ENCODE data around the gene PCDHGA7.
"Not testable (repeated sequence)": the region's sequence is repeated elsewhere in the genome, so short reads cannot be mapped to it uniquely, and the experiment has no call there.

The PCDHGA7 gene

DNA sequence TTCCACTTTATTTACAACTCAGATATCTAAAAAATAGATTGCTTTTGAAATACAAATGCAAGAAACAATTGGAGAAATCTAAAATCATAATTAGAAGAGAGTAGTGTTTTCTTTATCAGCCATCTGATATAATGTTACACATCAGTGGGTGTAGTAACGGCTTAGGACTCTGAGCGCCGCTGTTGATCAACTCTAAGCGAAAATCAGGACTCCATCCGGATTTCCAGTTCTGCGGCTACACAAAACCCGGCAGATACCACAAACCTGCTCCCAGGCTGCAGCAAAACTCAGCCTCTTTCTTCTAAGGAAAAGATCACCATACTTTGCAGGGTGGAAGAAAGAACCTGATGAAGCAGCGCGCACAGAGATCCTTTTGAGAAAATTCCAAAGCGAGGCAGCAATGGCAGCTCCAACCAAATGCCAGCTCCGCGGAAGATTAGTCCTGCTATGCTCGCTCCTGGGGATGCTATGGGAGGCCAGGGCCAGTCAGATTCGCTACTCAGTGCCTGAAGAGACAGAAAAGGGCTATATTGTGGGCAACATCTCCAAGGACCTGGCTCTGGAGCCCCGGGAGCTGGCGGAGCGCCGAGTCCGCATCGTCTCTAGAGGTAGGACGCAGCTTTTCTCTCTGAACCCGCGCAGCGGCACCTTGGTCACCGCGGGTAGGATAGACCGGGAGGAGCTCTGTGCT is 20.2 kb downstream of the PCDHGA7 start, which contains the start of gene PCDHGA9:
Gene PCDHGA9 (plus strand): TSS at position 226 of the 691 bp plus-strand sequence. CDS start 175 bp downstream, at position 401.
- no peak for DNase-seq

- DNase-seq = no peak
These were observed 20.8 kb downstream of the PCDHGA7 start for GRCh38 chr5:141403387-141403786.

GRCh38 chr5:141407790-141408505 is 25.4 kb downstream of the PCDHGA7 start, which contains the start of gene PCDHGB6:
PCDHGB6 (plus strand) TSS chr5:141408021; CDS start chr5:141408203, 182 bp downstream.
- peak; percentile 31 for DNase-seq

- no peak for DNase-seq
These were observed 27.2 kb downstream of the PCDHGA7 start for GRCh38 chr5:141409598-141410306.

- DNase-seq = no peak
These were observed 29.0 kb downstream of the PCDHGA7 start for GRCh38 chr5:141411575-141411974.

GRCh38 chr5:141412854-141413539 is 30.5 kb downstream of the PCDHGA7 start, which contains the start of gene PCDHGA10:
PCDHGA10 (plus strand) TSS chr5:141412987; CDS start chr5:141413176, 189 bp downstream.
- peak; percentile 66 for DNase-seq

DNA sequence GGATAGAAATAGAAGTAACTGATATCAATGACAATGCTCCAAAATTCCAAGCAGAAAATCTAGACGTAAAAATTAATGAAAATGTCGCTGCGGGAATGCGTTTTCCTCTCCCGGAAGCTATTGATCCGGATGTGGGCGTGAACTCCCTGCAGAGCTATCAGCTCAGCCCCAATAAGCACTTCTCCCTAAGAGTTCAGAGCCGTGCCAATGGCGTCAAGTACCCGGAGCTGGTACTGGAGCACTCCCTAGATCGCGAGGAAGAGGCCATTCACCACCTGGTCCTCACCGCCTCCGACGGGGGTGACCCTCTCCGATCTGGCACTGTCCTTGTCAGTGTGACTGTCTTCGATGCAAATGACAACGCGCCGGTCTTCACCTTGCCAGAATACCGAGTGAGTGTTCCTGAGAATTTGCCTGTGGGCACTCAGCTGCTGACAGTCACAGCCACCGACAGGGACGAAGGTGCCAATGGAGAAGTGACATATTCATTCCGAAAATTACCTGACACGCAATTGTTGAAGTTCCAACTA is 31.1 kb downstream of the PCDHGA7 start:
- DNase-seq = no peak

DNA sequence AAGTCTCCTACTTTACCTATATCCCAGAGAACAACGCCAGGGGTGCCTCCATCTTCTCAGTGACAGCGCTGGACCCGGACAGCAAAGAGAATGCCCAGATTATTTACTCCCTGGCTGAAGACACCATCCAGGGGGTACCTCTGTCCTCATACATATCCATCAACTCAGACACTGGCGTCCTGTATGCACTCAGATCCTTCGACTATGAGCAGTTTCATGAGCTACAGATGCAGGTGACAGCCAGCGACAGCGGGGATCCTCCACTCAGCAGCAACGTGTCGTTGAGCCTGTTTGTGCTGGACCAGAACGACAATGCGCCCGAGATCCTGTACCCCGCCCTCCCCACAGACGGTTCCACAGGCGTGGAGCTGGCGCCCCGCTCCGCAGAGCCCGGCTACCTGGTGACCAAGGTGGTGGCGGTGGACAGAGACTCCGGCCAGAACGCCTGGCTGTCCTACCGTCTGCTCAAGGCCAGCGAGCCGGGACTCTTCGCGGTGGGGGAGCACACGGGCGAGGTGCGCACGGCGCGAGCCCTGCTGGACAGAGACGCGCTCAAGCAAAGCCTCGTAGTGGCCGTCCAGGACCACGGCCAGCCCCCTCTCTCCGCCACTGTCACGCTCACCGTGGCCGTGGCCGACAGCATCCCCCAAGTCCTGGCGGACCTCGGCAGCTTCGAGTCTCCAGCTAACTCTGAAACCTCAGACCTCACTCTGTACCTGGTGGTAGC is 32.2 kb downstream of the PCDHGA7 start:
- DNase-seq = not testable (repeated sequence)

DNA sequence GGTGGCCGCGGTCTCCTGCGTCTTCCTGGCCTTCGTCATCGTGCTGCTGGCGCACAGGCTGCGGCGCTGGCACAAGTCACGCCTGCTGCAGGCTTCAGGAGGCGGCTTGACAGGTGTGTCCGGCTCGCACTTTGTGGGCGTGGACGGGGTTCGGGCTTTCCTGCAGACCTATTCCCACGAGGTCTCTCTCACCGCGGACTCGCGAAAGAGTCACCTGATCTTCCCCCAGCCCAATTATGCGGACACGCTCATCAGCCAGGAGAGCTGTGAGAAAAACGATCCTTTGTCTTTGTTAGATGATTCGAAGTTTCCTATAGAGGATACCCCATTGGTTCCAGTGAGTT is 32.7 kb downstream of the PCDHGA7 start:
- DNase-seq = not testable (repeated sequence)

- peak; percentile 49 for DNase-seq
These were observed 35.1 kb downstream of the PCDHGA7 start, which contains the start of gene PCDHGB7 for GRCh38 chr5:141417494-141418172. PCDHGB7 (plus strand) TSS chr5:141417677; CDS start chr5:141417860, 183 bp downstream.

DNA sequence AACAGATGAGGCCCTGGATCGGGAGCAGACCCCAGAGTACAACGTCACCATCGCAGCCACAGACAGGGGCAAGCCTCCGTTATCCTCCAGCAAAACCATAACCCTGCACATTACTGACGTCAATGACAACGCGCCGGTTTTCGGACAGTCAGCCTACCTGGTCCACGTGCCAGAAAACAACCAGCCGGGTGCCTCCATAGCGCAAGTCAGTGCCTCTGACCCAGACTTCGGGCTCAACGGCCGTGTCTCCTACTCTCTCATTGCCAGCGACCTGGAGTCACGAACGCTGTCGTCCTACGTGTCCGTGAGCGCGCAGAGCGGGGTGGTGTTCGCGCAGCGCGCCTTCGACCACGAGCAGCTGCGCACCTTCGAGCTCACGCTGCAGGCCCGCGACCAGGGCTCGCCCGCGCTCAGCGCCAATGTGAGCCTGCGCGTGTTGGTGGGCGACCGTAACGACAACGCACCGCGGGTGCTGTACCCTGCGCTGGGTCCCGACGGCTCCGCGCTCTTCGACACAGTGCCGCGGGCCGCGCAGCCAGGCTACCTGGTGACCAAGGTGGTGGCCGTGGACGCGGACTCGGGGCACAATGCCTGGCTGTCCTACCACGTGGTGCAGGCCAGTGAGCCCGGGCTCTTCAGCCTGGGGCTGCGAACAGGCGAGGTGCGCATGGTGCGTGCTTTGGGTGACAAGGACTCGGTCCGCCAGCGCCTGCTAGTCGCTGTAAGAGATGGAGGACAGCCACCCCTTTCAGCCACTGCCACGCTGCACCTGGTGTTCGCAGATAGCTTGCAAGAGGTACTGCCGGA is 36.7 kb downstream of the PCDHGA7 start:
- no peak for DNase-seq

DNA sequence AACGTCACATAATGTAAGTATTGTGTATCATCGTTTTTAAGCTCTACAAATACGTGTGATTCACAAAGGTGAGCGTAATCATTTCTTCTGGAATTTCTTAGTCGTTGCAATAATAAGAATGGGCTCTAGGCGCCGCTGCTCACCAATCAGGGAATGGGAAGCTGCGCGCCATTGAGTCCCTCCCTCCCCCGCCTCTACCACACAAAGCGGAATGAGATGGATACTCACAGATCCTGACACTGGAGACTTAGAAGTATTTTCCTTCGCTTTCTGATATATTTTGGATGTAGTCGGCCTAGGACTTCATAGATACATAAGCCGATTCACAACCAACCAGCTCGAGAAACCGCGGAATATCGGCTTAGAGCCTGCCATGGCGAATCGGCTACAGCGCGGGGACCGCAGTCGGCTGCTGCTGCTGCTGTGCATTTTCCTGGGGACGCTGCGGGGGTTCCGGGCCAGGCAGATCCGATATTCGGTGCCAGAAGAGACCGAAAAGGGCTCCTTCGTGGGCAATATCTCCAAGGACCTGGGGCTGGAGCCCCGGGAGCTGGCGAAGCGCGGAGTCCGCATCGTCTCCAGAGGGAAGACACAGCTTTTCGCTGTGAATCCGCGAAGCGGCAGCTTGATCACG is 38.4 kb downstream of the PCDHGA7 start, which contains the start of gene PCDHGA11:
Gene PCDHGA11 (plus strand): TSS at position 197 of the 634 bp plus-strand sequence. CDS start 177 bp downstream, at position 374.
- DNase-seq = peak; percentile 44

DNA sequence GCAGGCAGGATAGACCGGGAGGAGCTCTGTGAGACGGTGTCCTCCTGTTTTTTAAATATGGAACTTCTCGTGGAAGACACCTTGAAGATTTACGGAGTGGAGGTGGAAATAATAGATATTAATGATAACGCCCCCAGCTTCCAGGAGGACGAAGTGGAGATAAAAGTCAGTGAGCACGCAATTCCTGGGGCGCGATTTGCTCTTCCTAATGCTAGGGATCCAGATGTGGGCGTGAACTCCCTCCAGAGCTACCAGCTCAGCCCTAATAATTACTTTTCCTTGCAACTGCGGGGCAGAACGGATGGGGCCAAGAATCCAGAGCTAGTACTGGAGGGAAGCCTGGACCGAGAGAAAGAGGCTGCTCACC is 38.9 kb downstream of the PCDHGA7 start:
- no peak for DNase-seq

- DNase-seq = no peak
These were observed 40.3 kb downstream of the PCDHGA7 start for GRCh38 chr5:141422742-141423291.

DNA sequence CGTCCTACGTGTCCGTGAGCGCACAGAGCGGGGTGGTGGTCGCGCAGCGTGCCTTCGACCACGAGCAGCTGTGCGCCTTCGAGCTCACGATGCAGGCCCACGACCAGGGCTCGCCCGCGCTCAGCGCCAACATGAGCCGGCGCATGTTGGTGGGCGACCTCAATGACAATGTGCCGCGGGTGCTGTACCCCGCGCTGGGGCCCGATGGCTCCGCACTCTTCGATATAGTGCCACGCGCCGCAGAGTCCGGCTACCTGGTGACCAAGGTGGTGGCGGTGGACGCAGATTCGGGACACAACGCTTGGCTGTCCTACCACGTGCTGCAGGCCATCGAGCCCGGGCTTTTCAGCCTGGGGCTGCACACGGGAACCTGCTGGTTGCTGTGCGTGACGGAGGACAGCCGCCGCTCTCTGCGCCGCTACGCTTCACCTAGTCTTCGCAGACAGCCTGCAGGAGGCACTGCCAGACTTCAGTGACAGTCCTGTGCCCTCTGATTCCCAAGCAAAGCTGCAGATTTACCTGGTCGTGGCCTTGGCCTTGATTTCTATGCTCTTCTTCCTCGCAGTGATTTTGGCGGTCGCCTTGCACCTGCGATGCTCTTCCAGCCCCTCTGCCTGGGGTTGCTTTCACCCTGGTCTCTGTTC is 45.4 kb downstream of the PCDHGA7 start:
- DNase-seq = no peak

DNA sequence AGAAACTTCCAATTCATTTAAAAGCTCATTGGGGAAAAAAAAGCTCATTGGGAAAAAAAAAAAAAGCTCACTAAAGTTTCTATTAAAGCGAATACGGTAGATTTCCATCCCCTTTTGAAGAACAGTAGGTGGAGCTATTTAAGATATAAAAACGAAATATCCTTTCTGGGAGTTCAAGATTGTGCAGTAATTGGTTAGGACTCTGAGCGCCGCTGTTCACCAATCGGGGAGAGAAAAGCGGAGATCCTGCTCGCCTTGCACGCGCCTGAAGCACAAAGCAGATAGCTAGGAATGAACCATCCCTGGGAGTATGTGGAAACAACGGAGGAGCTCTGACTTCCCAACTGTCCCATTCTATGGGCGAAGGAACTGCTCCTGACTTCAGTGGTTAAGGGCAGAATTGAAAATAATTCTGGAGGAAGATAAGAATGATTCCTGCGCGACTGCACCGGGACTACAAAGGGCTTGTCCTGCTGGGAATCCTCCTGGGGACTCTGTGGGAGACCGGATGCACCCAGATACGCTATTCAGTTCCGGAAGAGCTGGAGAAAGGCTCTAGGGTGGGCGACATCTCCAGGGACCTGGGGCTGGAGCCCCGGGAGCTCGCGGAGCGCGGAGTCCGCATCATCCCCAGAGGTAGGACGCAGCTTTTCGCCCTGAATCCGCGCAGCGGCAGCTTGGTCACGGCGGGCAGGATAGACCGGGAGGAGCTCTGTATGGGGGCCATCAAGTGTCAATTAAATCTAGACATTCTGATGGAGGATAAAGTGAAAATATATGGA is 48.0 kb downstream of the PCDHGA7 start, which contains the start of gene PCDHGA12:
Gene PCDHGA12 (plus strand): TSS at position 176 of the 782 bp plus-strand sequence. CDS start 253 bp downstream, at position 429.
- DNase-seq = no peak

DNA sequence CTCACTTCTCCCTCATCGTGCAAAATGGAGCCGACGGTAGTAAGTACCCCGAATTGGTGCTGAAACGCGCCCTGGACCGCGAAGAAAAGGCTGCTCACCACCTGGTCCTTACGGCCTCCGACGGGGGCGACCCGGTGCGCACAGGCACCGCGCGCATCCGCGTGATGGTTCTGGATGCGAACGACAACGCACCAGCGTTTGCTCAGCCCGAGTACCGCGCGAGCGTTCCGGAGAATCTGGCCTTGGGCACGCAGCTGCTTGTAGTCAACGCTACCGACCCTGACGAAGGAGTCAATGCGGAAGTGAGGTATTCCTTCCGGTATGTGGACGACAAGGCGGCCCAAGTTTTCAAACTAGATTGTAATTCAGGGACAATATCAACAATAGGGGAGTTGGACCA is 48.7 kb downstream of the PCDHGA7 start:
- DNase-seq = no peak

GRCh38 chr5:141432308-141432707 is 49.8 kb downstream of the PCDHGA7 start:
- DNase-seq = not testable (repeated sequence)

All from stimulated activated CD4-positive, alpha-beta T cell treated with anti-CD3 and anti-CD28 coated beads, Interleukin-4, amount 100 ng/mL, for 24 hours (primary cell).